ENCODE results near the gene PIK3R1.

The PIK3R1 gene

GRCh38 chr5:68282001-68282400 lies 66.4 kb downstream of the PIK3R1 start:
- no peak for DNase-seq (ENCODE audit: low read depth)
- no peak overlapping the region for H3K4me3 ChIP-seq (ENCODE audit: low read depth, low read length)
- TF ChIP-seq, protein P1, sequence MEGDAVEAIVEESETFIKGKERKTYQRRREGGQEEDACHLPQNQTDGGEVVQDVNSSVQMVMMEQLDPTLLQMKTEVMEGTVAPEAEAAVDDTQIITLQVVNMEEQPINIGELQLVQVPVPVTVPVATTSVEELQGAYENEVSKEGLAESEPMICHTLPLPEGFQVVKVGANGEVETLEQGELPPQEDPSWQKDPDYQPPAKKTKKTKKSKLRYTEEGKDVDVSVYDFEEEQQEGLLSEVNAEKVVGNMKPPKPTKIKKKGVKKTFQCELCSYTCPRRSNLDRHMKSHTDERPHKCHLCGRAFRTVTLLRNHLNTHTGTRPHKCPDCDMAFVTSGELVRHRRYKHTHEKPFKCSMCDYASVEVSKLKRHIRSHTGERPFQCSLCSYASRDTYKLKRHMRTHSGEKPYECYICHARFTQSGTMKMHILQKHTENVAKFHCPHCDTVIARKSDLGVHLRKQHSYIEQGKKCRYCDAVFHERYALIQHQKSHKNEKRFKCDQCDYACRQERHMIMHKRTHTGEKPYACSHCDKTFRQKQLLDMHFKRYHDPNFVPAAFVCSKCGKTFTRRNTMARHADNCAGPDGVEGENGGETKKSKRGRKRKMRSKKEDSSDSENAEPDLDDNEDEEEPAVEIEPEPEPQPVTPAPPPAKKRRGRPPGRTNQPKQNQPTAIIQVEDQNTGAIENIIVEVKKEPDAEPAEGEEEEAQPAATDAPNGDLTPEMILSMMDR (IDR thresholded peaks at IDR 0.05; ENCODE audit: insufficient read depth, low read depth, low read length, missing control alignments) = no peak

DNA sequence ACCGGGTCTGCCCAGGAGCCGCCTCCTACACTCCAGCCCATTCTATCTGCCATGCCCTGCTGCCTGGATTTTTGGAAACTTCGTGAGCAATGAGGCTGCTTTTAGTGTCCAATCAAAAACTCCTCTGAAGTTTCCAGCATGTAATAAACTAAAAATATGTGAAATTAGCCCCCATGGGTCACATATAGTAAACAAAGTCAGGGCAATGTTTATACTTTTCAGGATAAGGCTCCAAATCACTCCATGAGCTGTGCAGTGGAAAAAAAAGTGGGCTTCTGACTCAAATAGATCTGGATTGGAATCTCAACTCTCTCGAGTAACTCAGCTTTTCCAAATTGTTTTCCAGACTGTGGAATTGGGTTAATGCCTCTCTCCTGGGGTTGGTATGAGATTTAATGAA lies 68.2 kb downstream of the PIK3R1 start:
- TF ChIP-seq, protein P1 (IDR thresholded peaks at IDR 0.05; ENCODE audit: insufficient read depth, low read depth, low read length, missing control alignments) = no peak
- no peak for DNase-seq (ENCODE audit: low read depth)
- H3K4me3 ChIP-seq (ENCODE audit: low read depth, low read length) = no peak overlapping the region

GRCh38 chr5:68285075-68285840 lies 69.7 kb downstream of the PIK3R1 start:
- TF ChIP-seq, protein P1 (IDR thresholded peaks at IDR 0.05; ENCODE audit: insufficient read depth, low read depth, low read length, missing control alignments) = no peak
- DNase-seq (ENCODE audit: low read depth) = peak; percentile 54
- H3K4me3 ChIP-seq (ENCODE audit: low read depth, low read length) = peak overlapping the region; percentile 5; the same call in 1 of the 2 replicates

GRCh38 chr5:68285851-68286611 lies 70.5 kb downstream of the PIK3R1 start:
- DNase-seq (ENCODE audit: low read depth) = peak; percentile 69
- H3K4me3 ChIP-seq (ENCODE audit: low read depth, low read length) = no peak overlapping the region
- TF ChIP-seq, protein P1 (IDR thresholded peaks at IDR 0.05; ENCODE audit: insufficient read depth, low read depth, low read length, missing control alignments) = peak; percentile 56

GRCh38 chr5:68286612-68286912 lies 71.0 kb downstream of the PIK3R1 start:
- DNase-seq (ENCODE audit: low read depth) = no peak
- H3K4me3 ChIP-seq (ENCODE audit: low read depth, low read length) = no peak overlapping the region
- TF ChIP-seq, protein P1 (IDR thresholded peaks at IDR 0.05; ENCODE audit: insufficient read depth, low read depth, low read length, missing control alignments) = no peak

GRCh38 chr5:68287631-68287975 lies 72.0 kb downstream of the PIK3R1 start:
- DNase-seq (ENCODE audit: low read depth) = no peak
- TF ChIP-seq, protein P1 (IDR thresholded peaks at IDR 0.05; ENCODE audit: insufficient read depth, low read depth, low read length, missing control alignments) = no peak
- H3K4me3 ChIP-seq (ENCODE audit: low read depth, low read length) = peak overlapping the region; percentile 85
